HG03064 (cell line): ENCODE data around the gene LY9.
"Not testable (repeated sequence)": the region's sequence is repeated elsewhere in the genome, so short reads cannot be mapped to it uniquely, and the experiment has no call there.

ENCODE experiments used
- ATAC-seq: cut with Tn5 transposase; IDR thresholded peaks from one replicate; pipeline ENCODE4 v1.9.1; 2021; ENCODE audit warnings: low read depth; ENCODE audit not compliant: unreplicated experiment

Gene LY9

GRCh38 chr1:160772331-160772730 is 23.6 kb upstream of the LY9 start:
- no peak for ATAC-seq

GRCh38 chr1:160773093-160773492 is 22.9 kb upstream of the LY9 start:
- ATAC-seq: no peak

- no peak for ATAC-seq
Measured at GRCh38 chr1:160774886-160775719, 20.9 kb upstream of the LY9 start.

- ATAC-seq: no peak
Measured at GRCh38 chr1:160776178-160776577, 19.8 kb upstream of the LY9 start.

- ATAC-seq: no peak
Measured at GRCh38 chr1:160777486-160778089, 18.4 kb upstream of the LY9 start.

- no peak for ATAC-seq
Measured at GRCh38 chr1:160778976-160779375, 17.0 kb upstream of the LY9 start.

- no peak for ATAC-seq
Measured at GRCh38 chr1:160779626-160780397, 16.2 kb upstream of the LY9 start.

GRCh38 chr1:160780398-160780755 is 15.6 kb upstream of the LY9 start:
- ATAC-seq: no peak

GRCh38 chr1:160781186-160781766 is 14.7 kb upstream of the LY9 start:
- no peak for ATAC-seq

GRCh38 chr1:160781914-160782689 is 13.9 kb upstream of the LY9 start:
- ATAC-seq: peak; percentile 69

GRCh38 chr1:160782988-160783765 is 12.8 kb upstream of the LY9 start:
- ATAC-seq: not testable (repeated sequence)

GRCh38 chr1:160789051-160789701 is 6.8 kb upstream of the LY9 start:
- no peak for ATAC-seq

- peak; percentile 72 for ATAC-seq
Measured at GRCh38 chr1:160789702-160790611, 6.0 kb upstream of the LY9 start.

- ATAC-seq: no peak
Measured at GRCh38 chr1:160794376-160794775, 1.6 kb upstream of the LY9 start.

GRCh38 chr1:160797271-160797709 is 1.3 kb downstream of the LY9 start:
- no peak for ATAC-seq

GRCh38 chr1:160797861-160798273 is 1.9 kb downstream of the LY9 start:
- ATAC-seq: no peak

GRCh38 chr1:160798439-160798838 is 2.5 kb downstream of the LY9 start:
- no peak for ATAC-seq

- no peak for ATAC-seq
Measured at GRCh38 chr1:160799641-160800040, 3.7 kb downstream of the LY9 start.
